T-helper 2 cell treated with Interferon-gamma antibody and Interleukin-4, amounts not matched to agents 5 μg/mL and 100 μg/mL, for 36 hours (primary cell): ENCODE data around the gene HHIP.
"Not testable (repeated sequence)": the region's sequence is repeated elsewhere in the genome, so short reads cannot be mapped to it uniquely, and the experiment has no call there.

Source experiments
- DNase-seq: peaks from one replicate; pipeline ENCODE4 v3.0.0; 2021; ENCODE audit warnings: low spot score
- H3K27ac Mint-ChIP-seq: one replicate; pipeline ENCODE4 v1.8.0; 2021; ENCODE audit warnings: mild to moderate bottlenecking, mixed read lengths
- H3K27me3 Mint-ChIP-seq: one replicate; pipeline ENCODE4 v1.8.0; 2021; ENCODE audit warnings: low read depth, mixed read lengths
- H3K36me3 Mint-ChIP-seq: one replicate; pipeline ENCODE4 v1.8.0; 2021; ENCODE audit warnings: low read depth, mixed read lengths
- H3K4me1 Mint-ChIP-seq: one replicate; pipeline ENCODE4 v1.8.0; 2021; ENCODE audit warnings: low read depth, mixed read lengths
- H3K4me3 Mint-ChIP-seq: one replicate; pipeline ENCODE4 v1.8.0; 2022; ENCODE audit warnings: mild to moderate bottlenecking, moderate library complexity, mixed read lengths
- H3K9me3 Mint-ChIP-seq: one replicate; pipeline ENCODE4 v1.8.0; 2021; ENCODE audit warnings: mixed read lengths

The HHIP gene

DNA sequence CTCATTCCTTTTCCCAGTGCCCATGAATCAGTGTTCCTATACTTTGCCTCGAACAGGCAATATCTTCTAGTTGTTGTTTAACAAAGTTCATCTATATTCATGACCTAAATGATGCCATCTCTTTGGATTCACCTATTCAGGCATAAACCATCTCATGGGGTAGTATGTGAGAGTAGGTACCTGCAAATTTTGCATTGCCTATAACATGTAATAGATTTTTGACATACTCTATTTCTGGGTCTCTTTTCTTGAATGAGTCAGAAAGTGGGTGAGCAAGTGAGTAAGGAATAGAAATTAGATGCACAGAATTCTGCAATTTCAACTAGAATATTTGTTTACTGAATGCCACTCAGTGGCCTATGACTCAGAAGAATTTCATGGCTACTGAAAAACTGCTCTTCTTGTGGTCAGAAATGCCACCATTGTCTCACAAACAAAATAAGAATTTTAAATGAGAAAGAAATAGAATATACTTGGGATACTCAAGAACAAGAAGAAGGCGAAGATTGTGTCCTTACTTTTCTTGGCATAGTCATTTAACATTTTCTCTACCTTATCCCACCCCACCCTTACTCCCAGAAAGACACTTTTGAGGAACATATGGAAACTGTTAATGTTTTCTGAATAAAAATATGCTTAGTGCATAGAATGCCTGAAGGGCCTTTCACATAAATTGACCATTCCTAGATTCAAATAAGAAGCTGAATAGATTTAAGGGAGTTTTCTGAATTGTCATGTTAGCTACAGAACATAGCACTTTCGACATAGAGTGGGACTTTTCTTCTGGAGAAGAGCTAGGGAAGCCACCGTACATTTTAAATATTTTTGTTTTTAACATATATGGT, 86.8 kb downstream of the HHIP start:
- no peaks in the 10 kb centered on the region for H3K36me3 Mint-ChIP-seq
- DNase-seq = no peak
- H3K4me3 Mint-ChIP-seq = no peak overlapping the region
- no peak overlapping the region for H3K27ac Mint-ChIP-seq
- H3K9me3 Mint-ChIP-seq = no peaks in the 10 kb centered on the region
- H3K27me3 Mint-ChIP-seq = no peaks in the 10 kb centered on the region
- no peaks in the 10 kb centered on the region for H3K4me1 Mint-ChIP-seq

DNA sequence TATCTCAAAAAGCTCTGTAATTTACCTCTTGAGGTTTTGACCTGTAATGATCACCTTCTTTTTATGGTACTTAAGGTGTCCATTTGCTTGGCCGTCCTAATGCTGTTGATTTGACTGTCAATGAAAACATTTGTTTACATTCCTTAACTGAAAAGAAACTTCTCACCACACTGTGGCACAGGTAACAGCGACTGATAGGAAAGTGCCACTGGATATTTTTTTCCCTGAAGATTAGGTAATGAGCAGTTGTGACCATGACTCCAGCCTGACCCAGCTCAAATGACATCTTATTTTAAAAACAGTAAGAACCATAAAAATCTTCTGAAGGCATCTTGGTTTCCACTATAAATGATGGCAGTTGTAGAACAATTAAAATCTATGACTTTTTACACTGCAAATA, 87.6 kb downstream of the HHIP start:
- no peak overlapping the region for H3K4me3 Mint-ChIP-seq
- no peak overlapping the region for H3K27ac Mint-ChIP-seq
- H3K36me3 Mint-ChIP-seq = no peaks in the 10 kb centered on the region
- no peaks in the 10 kb centered on the region for H3K9me3 Mint-ChIP-seq
- H3K27me3 Mint-ChIP-seq = no peaks in the 10 kb centered on the region
- no peaks in the 10 kb centered on the region for H3K4me1 Mint-ChIP-seq
- DNase-seq = no peak

DNA sequence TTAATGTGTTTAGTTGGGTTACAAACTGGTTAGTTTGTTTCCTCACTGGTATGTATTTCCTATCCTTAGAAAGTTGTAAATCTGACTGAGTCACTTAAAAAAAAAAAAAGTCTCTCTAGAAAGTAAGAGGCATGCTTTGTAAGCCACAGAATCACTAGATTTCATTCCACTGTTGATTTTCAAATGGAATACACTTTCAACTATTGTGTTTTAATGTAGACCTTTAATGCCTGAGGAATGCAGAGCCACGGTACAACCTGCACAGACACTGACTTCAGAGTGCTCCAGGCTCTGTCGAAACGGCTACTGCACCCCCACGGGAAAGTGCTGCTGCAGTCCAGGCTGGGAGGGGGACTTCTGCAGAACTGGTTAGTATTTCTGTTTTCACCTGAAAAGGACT, 88.6 kb downstream of the HHIP start:
- H3K27ac Mint-ChIP-seq = no peak overlapping the region
- no peaks in the 10 kb centered on the region for H3K27me3 Mint-ChIP-seq
- no peaks in the 10 kb centered on the region for H3K4me1 Mint-ChIP-seq
- H3K36me3 Mint-ChIP-seq = no peaks in the 10 kb centered on the region
- no peaks in the 10 kb centered on the region for H3K9me3 Mint-ChIP-seq
- H3K4me3 Mint-ChIP-seq = no peak overlapping the region
- DNase-seq = no peak

DNA sequence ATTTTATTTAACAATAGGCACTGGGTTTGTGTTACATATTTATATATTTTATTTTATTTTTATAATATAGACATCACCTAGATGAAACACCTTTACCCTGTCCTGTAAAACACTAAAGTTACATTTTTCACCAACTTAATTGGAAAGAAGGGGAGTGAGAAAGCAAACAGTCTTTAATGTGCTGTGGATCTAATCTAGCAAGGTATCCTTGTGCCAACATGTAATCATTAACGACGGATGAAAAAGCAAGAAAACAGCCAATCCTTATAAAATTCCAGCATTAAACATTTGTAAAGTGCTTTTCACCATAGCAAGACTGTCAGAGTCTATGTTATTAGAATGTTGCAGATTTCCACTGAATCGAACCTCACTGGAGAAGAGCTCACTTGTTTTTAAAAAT, 92.7 kb downstream of the HHIP start:
- no peaks in the 10 kb centered on the region for H3K9me3 Mint-ChIP-seq
- no peaks in the 10 kb centered on the region for H3K36me3 Mint-ChIP-seq
- H3K27me3 Mint-ChIP-seq = no peaks in the 10 kb centered on the region
- H3K4me1 Mint-ChIP-seq = no peaks in the 10 kb centered on the region
- no peak for DNase-seq
- no peak overlapping the region for H3K27ac Mint-ChIP-seq
- no peak overlapping the region for H3K4me3 Mint-ChIP-seq

DNA sequence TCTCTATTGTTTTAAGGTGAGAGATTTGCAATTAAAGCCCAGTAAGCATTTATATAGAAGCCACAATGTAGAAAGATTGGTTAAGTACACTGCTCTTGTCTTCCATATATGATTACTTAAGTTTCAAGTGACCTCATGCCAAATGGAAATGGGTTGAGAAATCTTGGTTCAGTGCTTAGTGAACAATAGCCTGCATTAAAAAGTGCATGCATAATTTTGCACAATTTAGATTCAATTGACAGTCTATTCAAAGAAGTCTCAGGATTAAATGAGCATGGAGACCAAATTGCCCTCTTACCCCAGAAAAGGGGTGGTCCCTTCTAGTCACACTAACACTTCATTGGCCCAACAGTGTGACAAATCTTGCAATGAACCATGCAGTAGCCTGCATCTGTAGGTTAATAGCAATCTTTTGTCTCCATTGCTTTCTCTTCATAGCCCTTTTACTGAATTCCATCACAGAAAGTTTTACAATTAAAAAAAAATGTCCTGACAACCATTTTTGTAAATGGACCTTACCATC, 93.6 kb downstream of the HHIP start:
- no peak for DNase-seq

DNA sequence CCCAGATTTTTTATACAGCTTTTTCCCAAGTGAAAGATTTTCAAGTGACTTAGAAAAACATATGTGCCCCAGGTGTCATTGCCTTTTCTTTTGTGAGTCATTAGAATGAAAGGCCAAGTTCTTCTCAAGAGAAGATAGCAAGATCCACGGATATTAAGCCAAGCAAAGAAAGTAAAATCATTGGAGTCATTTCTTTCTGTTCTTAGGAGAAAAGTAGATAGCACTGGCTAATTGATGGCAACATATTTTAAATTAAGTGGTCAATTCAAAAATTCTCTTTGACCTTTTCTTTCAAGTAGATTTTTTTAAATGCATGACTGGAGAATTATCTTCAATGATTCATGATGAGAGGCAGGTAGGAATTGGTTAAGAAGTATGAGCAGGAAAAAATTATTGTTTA, 94.4 kb downstream of the HHIP start:
- no peak for DNase-seq

More for the DNA sequence above, 93.6 kb downstream of the HHIP start:
- Mint-ChIP-seq H3K4me1 (no peaks in the 10 kb centered on the region), H3K36me3 (no peaks in the 10 kb centered on the region), H3K9me3 (no peaks in the 10 kb centered on the region), H3K27me3 (no peaks in the 10 kb centered on the region), H3K27ac (no peak overlapping the region), H3K4me3 (no peak overlapping the region)

DNA sequence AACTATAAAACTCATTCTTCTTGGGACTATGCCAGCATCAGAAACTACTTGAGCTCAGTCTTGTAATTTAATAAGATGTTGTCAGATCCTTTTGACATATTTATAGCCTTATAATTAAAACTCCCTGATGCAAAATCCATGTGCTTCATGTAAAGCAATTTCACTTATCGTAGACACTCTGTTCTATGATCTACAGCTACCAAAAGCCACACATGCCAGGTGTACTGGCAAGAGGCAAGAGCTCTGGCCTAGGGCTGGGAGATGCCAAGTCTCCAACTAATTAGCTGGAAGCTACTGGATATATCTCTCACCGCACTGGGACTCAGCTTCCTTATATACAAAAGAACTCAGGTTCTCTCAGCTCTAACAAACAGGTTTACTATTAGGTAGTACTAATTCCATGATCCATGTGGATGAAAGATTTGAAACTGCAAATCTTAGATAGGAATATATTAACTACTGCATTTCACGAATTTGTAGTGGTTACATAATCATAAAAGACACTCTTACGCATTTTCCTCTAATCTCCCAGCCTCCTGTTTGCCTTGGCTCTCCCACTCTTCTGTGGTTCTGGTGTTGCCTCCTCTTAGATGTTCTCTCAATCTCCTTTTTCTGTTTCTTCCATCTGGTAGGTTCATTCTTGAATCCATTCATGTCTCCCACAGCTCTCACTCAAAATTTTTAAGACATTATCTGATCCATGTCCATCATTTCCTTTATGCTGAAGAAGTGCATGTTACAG, 103.0 kb downstream of the HHIP start:
- no peak overlapping the region for H3K4me3 Mint-ChIP-seq
- no peaks in the 10 kb centered on the region for H3K9me3 Mint-ChIP-seq
- no peaks in the 10 kb centered on the region for H3K4me1 Mint-ChIP-seq
- no peak for DNase-seq
- no peaks in the 10 kb centered on the region for H3K27me3 Mint-ChIP-seq
- H3K36me3 Mint-ChIP-seq = no peaks in the 10 kb centered on the region
- H3K27ac Mint-ChIP-seq = no peak overlapping the region

More for the DNA sequence above, 94.4 kb downstream of the HHIP start:
- Mint-ChIP-seq H3K9me3 (no peaks in the 10 kb centered on the region), H3K27me3 (no peaks in the 10 kb centered on the region), H3K4me1 (no peaks in the 10 kb centered on the region), H3K4me3 (no peak overlapping the region), H3K27ac (no peak overlapping the region), H3K36me3 (no peaks in the 10 kb centered on the region)

DNA sequence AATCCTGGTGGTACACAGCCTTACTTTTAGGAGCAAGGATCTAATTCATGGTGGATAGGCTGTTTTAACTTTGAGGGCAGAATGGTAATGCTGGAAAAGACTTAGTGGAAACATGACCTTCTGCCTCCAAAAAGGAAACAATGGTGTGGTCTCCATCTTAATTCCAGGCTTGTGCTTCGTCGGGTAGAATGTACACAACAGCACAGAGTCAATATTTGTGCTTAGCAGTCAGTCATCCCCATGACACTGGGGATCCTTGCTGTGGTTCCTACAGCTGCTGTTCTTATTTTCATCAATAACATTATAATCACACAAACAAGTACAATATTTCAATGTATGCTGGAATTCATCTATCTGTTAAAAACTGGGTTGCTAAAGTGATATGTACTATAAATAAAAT, 104.4 kb downstream of the HHIP start:
- Mint-ChIP-seq H3K4me3 (no peak overlapping the region), H3K4me1 (no peaks in the 10 kb centered on the region), H3K27ac (no peak overlapping the region), H3K9me3 (no peaks in the 10 kb centered on the region), H3K36me3 (no peaks in the 10 kb centered on the region), H3K27me3 (no peaks in the 10 kb centered on the region)
- DNase-seq = no peak

DNA sequence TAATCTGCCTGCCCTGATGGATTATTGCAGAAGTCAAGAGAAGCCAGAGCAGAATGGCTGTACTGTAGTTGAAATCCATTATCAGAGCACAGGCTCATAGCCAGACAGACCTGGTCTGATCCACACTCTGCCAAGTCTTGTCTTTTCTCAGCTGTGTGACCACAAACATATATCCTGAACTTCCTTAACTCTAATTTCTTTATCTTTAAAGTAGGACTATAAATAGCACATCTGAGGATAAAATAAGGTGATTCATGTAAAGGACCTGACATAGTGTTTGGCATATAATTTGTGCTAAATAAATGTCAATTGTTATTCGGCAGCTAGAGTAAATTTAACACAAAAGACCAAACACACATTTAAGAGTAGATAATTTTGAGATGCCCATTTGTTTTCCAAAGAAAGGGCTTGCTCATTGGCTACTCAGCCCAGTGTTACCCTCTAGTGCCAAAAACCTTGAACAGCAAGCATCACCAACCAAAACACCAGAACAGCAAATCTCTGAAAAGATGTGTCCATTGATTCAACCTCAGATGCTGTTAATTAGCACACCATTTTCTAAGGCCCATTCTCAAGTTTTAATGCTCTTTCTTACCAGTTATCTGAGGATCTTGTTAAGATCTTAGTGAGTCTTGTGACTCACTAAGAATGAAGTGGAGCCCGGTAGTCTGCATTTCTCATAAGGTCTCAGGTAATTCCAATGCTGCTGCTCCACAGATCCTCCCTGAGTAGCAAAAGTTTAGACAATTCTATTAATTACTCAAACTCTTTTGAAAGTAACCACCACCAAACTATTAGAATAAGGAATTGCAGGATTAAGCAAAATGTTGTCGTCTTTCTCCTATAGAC, 108.8 kb downstream of the HHIP start:
- no peaks in the 10 kb centered on the region for H3K27me3 Mint-ChIP-seq
- no peaks in the 10 kb centered on the region for H3K36me3 Mint-ChIP-seq
- no peak overlapping the region for H3K4me3 Mint-ChIP-seq
- no peak overlapping the region for H3K27ac Mint-ChIP-seq
- no peak for DNase-seq
- H3K9me3 Mint-ChIP-seq = no peaks in the 10 kb centered on the region
- no peaks in the 10 kb centered on the region for H3K4me1 Mint-ChIP-seq

DNA sequence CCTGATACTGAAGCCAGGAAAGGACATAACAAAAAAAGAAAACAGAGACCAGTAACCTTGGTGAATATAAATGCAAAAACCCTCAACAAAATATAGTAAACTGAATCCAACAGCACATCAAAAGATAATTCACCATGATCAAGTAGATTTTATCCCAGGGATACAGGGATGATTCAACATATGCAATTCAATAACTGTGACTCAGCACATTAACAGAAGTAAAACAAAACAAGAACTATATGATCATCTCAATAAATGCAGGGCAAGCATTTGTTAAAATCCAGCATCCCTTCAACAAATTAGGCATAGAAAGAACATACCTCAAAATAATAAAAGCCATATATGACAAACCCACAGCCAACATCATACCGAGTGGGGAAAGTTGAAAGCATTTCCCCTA, 112.0 kb downstream of the HHIP start:
- Mint-ChIP-seq H3K36me3 (no peaks in the 10 kb centered on the region), H3K27ac (no peak overlapping the region), H3K9me3 (no peaks in the 10 kb centered on the region), H3K4me3 (no peak overlapping the region), H3K27me3 (no peaks in the 10 kb centered on the region), H3K4me1 (no peaks in the 10 kb centered on the region)
- no peak for DNase-seq

DNA sequence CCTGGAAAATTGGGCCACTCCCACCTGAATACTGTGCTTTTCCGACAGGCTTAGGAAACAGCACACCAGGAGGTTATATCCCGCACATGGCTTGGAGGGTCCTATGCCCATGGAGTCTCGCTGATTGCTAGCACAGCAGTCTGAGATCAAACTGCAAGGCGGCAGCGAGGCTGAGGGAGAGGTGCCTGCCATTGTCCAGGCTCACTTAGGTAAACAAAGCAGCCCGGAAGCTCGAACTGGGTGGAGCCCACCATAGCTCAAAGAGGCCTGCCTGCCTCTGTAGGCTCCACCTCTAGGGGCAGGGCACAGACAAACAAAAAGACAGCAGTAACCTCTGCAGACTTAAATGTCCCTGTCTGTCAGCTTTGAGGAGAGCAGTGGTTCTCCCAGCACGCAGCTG, 122.9 kb downstream of the HHIP start:
- not testable (repeated sequence) for H3K4me1 Mint-ChIP-seq, H3K27me3 Mint-ChIP-seq, DNase-seq, H3K36me3 Mint-ChIP-seq, H3K4me3 Mint-ChIP-seq, H3K27ac Mint-ChIP-seq, H3K9me3 Mint-ChIP-seq

DNA sequence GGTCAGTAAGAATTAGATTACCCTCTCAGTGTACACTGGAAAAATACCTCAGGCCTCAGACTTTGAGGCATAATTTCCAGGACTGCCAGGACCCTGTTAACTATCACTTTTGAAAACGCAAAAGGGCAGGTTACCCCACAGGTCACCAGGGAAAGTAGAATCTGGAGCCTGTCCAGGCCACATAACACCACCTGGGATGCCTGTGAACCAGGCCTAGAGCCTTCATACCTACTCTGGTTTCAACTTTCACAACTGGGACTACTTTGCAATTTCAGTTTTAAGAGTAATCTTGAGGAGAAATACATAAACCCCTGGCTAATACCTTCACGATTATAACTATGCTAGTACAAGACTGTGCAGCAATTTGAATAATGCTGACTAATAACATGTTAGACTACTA, 132.4 kb downstream of the HHIP start:
- Mint-ChIP-seq H3K4me1 (no peaks in the 10 kb centered on the region), H3K27ac (no peak overlapping the region), H3K9me3 (no peaks in the 10 kb centered on the region), H3K27me3 (no peaks in the 10 kb centered on the region), H3K36me3 (no peaks in the 10 kb centered on the region), H3K4me3 (no peak overlapping the region)
- DNase-seq = no peak

DNA sequence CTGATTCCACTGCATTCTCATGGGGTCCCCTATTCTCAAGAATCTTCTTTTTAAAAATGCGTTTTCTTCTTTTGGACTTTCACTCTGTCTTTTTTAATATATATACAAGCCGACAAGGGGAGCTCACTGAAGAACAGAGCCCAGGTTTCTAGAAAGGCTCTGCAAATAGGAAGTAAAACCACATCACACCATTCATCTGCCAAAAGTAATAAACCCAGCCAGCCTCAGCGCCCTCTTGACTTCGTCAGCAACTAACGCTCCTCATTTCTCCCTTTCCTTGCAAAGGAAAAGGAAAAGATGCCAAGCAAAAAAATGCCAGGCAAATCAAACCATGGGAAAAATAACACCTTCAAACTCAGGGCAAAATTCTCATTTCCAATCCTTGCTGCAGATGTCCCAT, 136.4 kb downstream of the HHIP start:
- H3K27me3 Mint-ChIP-seq = peaks cover 3% of the 10 kb centered on the region
- H3K27ac Mint-ChIP-seq = no peak overlapping the region
- H3K4me1 Mint-ChIP-seq = no peaks in the 10 kb centered on the region
- DNase-seq = no peak
- H3K36me3 Mint-ChIP-seq = no peaks in the 10 kb centered on the region
- no peaks in the 10 kb centered on the region for H3K9me3 Mint-ChIP-seq
- H3K4me3 Mint-ChIP-seq = no peak overlapping the region

DNA sequence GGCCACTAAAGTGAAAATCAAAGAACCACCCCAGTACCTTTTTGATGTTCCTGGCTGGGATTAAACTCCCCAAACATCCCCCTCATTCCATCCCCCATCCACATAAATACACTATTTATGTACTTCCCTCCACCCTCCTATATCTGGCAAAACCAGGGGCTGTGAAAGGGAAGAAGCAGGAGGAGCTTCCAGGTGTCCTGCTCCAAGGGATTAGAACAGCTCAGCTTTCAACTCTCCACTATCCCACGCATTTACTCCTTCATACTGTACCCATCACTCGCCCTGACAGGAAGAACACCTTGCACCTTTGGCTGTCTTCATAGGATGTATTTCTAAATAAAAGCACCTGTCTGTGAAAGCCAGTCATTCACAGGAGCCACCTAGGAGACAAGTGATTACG, 140.0 kb downstream of the HHIP start:
- no peaks in the 10 kb centered on the region for H3K36me3 Mint-ChIP-seq
- peaks cover 3% of the 10 kb centered on the region for H3K27me3 Mint-ChIP-seq
- H3K27ac Mint-ChIP-seq = no peak overlapping the region
- no peaks in the 10 kb centered on the region for H3K9me3 Mint-ChIP-seq
- no peak for DNase-seq
- H3K4me1 Mint-ChIP-seq = no peaks in the 10 kb centered on the region
- no peak overlapping the region for H3K4me3 Mint-ChIP-seq
